GM23248 (cell line): Measurements from ENCODE around the gene LHX3. TPM values are rescaled to one million over a fixed set of nuclear protein-coding genes. Genes with fewer than 3 reads are reported as not detected.

Experiments
- DNase-seq: peaks from one replicate; pipeline ENCODE4 v3.0.0-alpha.2; 2015
- H2AFZ ChIP-seq: fragments of 200-600 bp; sonication (generic); 2 replicates; pipeline ENCODE4 v1.6.1; 2016; ENCODE audit warnings: antibody characterized with exemption
- H3F3A ChIP-seq: fragments of 200-600 bp; sonication (generic); 2 replicates; pipeline ENCODE4 v1.6.1; 2016; ENCODE audit warnings: mild to moderate bottlenecking, antibody characterized with exemption, mixed run types; ENCODE audit not compliant: insufficient read depth
- H3K27ac ChIP-seq: fragments of 200-600 bp; sonication (generic); 2 replicates; pipeline ENCODE4 v1.5.1; 2016; ENCODE audit warnings: mild to moderate bottlenecking
- H3K27me3 ChIP-seq: fragments of 200-600 bp; sonication (generic); replicated peaks from 2 replicates; pipeline ENCODE4 v1.6.1; 2016; ENCODE audit warnings: mild to moderate bottlenecking; ENCODE audit not compliant: insufficient read depth
- H3K36me3 ChIP-seq: fragments of 200-600 bp; sonication (generic); 2 replicates; pipeline ENCODE4 v1.6.1; 2016; ENCODE audit warnings: low read depth, mild to moderate bottlenecking
- H3K4me1 ChIP-seq: fragments of 200-600 bp; sonication (generic); 2 replicates; pipeline ENCODE4 v1.6.1; 2016; ENCODE audit warnings: mild to moderate bottlenecking; ENCODE audit not compliant: insufficient read depth
- H3K4me2 ChIP-seq: fragments of 200-600 bp; sonication (generic); one replicate; pipeline ENCODE4 v1.6.1; 2016; ENCODE audit warnings: mild to moderate bottlenecking; ENCODE audit not compliant: unreplicated experiment
- H3K4me3 ChIP-seq: fragments of 200-600 bp; sonication (generic); 2 replicates; pipeline ENCODE4 v1.5.1; 2016; ENCODE audit warnings: mild to moderate bottlenecking
- H3K79me2 ChIP-seq: fragments of 200-600 bp; sonication (generic); 2 replicates; pipeline ENCODE4 v1.6.1; 2016; ENCODE audit warnings: mild to moderate bottlenecking; ENCODE audit not compliant: insufficient read depth
- H3K9ac ChIP-seq: fragments of 200-600 bp; sonication (generic); 2 replicates; pipeline ENCODE4 v1.6.1; 2016; ENCODE audit warnings: mild to moderate bottlenecking
- H3K9me2 ChIP-seq: fragments of 200-600 bp; sonication (generic); 2 replicates; pipeline ENCODE4 v1.6.1; 2016; ENCODE audit warnings: mixed run types, mild to moderate bottlenecking, moderate library complexity; ENCODE audit not compliant: insufficient read depth
- H3K9me3 ChIP-seq: fragments of 200-600 bp; sonication (generic); one replicate; pipeline ENCODE4 v1.6.1; 2017; ENCODE audit warnings: low read depth
- H4K20me1 ChIP-seq: fragments of 200-600 bp; sonication (generic); 2 replicates; pipeline ENCODE4 v1.6.0; 2016; ENCODE audit not compliant: insufficient read depth
- EZH2 ChIP-seq: fragments of 200-600 bp; sonication (generic); IDR thresholded peaks from 2 replicates; pipeline ENCODE4 v1.6.1; 2018; ENCODE audit warnings: antibody characterized with exemption, mild to moderate bottlenecking; ENCODE audit not compliant: insufficient read depth, poor library complexity, severe bottlenecking
- EZH2phosphoT487 ChIP-seq: fragments of 200-600 bp; sonication (generic); IDR thresholded peaks from 2 replicates; pipeline ENCODE4 v1.6.1; 2018; ENCODE audit warnings: antibody characterized with exemption, moderate library complexity, mild to moderate bottlenecking, low read depth; ENCODE audit not compliant: insufficient read depth
- WGBS, 2 experiments: methylation state at CpG; one replicate each; pipeline ENCODE4 v1.1.6; 2015 to 2017; ENCODE audit warnings: low lambda C conversion rate in 2 of 2, low coverage in 1 of 2; ENCODE audit errors: missing lambda C conversion rate in 2 of 2; 5-methylcytosine and 5-hydroxymethylcytosine counted together
- in situ Hi-C: fragments of 300-500 bp; cut with MboI; formaldehyde crosslinking; loops from 2 replicates; pipeline ENCODE4 v1.15.0; 2020
- polyA plus RNA-seq: library from polyadenylated mRNA; unstranded; fragments of >200 nt; fragmentation: Nextera tagmentation; extraction: Ambion mirVana; gene quantifications from 2 replicates; pipeline ENCODE4 v1.2.1, GENCODE V29; 2016
- total RNA-seq: library from RNA; depleted of rRNA; stranded (reverse); fragments of >200 nt; shearing (Covaris generic); gene quantifications from 2 replicates; pipeline ENCODE4 v1.2.3, GENCODE V29; 2014

LHX3 gene
- total and polyA plus RNA-seq, 2 experiments from 2014 or later = not detected

DNA sequence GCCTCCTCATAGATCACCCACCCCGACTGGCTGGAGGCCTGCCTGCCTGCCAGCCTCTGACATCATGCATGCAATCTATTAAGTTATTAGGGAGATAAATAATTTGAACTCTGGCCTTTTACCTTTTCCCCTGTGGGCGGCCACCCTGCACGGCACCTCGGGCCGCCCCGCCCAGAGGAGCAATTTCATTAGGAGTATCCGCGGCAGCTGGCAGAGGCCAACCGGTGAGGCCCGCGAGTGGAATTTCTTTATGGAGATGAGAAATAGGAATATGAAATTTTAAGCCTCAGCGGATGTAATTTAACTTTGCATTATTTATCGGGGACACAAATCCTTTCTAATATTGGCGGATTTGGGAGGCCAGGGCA is 22.5 kb downstream of the LHX3 start:
- peaks cover 46% of the 10 kb centered on the region for H3K27me3 ChIP-seq
- H3K9me2 ChIP-seq = no peaks in the 10 kb centered on the region
- H3K79me2 ChIP-seq = no peaks in the 10 kb centered on the region
- H3K9ac ChIP-seq = no peak overlapping the region
- DNase-seq = no peak
- no peak overlapping the region for H2AFZ ChIP-seq
- no peaks in the 10 kb centered on the region for H3K36me3 ChIP-seq
- TF ChIP-seq EZH2phosphoT487 (no peak), EZH2 (no peak)
- H3K4me2 ChIP-seq = no peak overlapping the region
- no peaks in the 10 kb centered on the region for H3K9me3 ChIP-seq
- no peaks in the 10 kb centered on the region for H3K4me1 ChIP-seq
- H3F3A ChIP-seq = no peaks in the 10 kb centered on the region
- H4K20me1 ChIP-seq = no peaks in the 10 kb centered on the region
- WGBS, 2 experiments = 63 to 66% methylated on average over 14 of the region's 14 CpGs
- H3K27ac ChIP-seq = no peak overlapping the region
- in situ Hi-C loops = no loop called here
- H3K4me3 ChIP-seq = no peak overlapping the region

DNA sequence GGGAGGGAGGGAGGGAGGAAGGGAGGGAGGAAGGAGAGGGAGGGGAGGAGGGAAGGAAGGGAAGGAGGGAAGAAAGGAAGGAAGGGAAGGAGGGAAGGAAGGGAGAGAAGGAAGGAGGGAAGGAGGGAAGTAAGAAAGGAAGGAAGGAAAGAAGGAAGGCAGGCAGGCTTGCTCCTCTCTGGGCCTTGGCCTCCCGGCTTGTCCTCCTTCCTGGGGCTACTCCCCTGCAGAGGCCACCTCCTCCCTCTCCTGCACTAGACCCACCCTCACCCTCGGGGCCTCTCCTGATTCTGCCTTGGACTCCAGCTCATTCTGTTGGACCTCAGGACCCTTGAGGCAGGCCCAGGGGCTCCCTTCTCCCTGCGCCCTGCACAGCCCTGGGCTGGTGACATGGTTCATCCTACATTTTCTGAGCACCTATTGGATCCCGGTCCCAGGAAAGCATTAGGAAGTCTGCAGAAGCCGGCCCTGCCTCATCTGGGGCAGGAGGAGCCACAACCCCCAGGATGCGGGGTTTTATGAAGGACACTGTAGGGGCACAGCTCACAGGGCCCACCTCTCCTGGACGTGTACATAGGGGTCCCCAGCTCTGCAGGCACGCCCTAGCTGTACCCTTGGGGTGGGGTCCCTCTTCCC is 23.0 kb downstream of the LHX3 start:
- Histone ChIP-seq H3K9me3 (no peaks in the 10 kb centered on the region), H4K20me1 (no peaks in the 10 kb centered on the region), H3K79me2 (no peaks in the 10 kb centered on the region), H3K4me2 (no peak overlapping the region), H3F3A (no peaks in the 10 kb centered on the region), H2AFZ (no peak overlapping the region), H3K4me3 (no peak overlapping the region), H3K4me1 (no peaks in the 10 kb centered on the region), H3K36me3 (no peaks in the 10 kb centered on the region), H3K27ac (no peak overlapping the region), H3K27me3 (peaks cover 41% of the 10 kb centered on the region), H3K9me2 (no peaks in the 10 kb centered on the region), H3K9ac (no peak overlapping the region)
- DNase-seq = no peak
- TF ChIP-seq EZH2phosphoT487 (no peak), EZH2 (no peak)
- in situ Hi-C loops = no loop called here
- WGBS, 2 experiments = 30 to 31% methylated on average over 7 to 8 of the region's 8 CpGs

DNA sequence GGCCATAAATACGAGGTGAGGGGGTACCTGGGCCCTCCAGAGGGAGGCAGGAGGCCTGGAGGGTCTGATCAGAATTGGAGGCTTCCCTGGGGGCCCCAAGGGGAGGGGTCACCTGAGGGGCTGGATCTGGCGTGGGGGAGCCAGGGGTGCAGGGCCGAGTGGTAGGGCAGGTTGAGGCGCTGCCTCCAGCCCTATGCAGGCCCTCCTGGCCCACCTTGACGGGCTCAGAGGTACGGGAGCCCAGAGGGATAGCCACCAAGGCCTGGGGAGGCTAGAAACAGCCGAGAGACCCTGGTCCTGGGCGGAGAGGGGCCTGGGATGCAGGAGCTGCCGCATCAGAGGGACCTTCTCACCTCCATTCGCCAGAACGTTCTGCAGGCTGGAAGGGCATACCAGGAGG is 24.3 kb downstream of the LHX3 start:
- Histone ChIP-seq H2AFZ (no peak overlapping the region), H3F3A (no peaks in the 10 kb centered on the region), H3K27ac (no peak overlapping the region), H3K79me2 (no peaks in the 10 kb centered on the region), H3K9me2 (no peaks in the 10 kb centered on the region), H3K27me3 (peaks cover 38% of the 10 kb centered on the region), H3K4me1 (no peaks in the 10 kb centered on the region), H3K4me2 (no peak overlapping the region), H4K20me1 (no peaks in the 10 kb centered on the region), H3K36me3 (no peaks in the 10 kb centered on the region), H3K4me3 (no peak overlapping the region), H3K9me3 (no peaks in the 10 kb centered on the region), H3K9ac (no peak overlapping the region)
- WGBS, 2 experiments = 31% methylated on average over 10 to 11 of the region's 11 CpGs
- DNase-seq = no peak
- in situ Hi-C loops = no loop called here
- TF ChIP-seq EZH2phosphoT487 = no peak
- no peak for TF ChIP-seq EZH2

GRCh38 chr9:136179761-136180160 is 25.2 kb downstream of the LHX3 start:
- DNase-seq = no peak
- in situ Hi-C loops = no loop called here
- TF ChIP-seq EZH2phosphoT487 (no peak), EZH2 (no peak)

More at GRCh38 chr9:136179761-136180160, 25.2 kb downstream of the LHX3 start:
- no peaks in the 10 kb centered on the region for H3K9me3 ChIP-seq
- H3F3A ChIP-seq = no peaks in the 10 kb centered on the region
- peaks cover 35% of the 10 kb centered on the region for H3K27me3 ChIP-seq
- H2AFZ ChIP-seq = no peak overlapping the region
- no peaks in the 10 kb centered on the region for H4K20me1 ChIP-seq
- H3K9ac ChIP-seq = no peak overlapping the region
- H3K79me2 ChIP-seq = no peaks in the 10 kb centered on the region
- no peak overlapping the region for H3K4me3 ChIP-seq
- 78 to 81% methylated on average over 12 to 13 of the region's 13 CpGs for WGBS, 2 experiments
- H3K4me1 ChIP-seq = no peaks in the 10 kb centered on the region
- no peak overlapping the region for H3K4me2 ChIP-seq
- no peaks in the 10 kb centered on the region for H3K9me2 ChIP-seq
- no peak overlapping the region for H3K27ac ChIP-seq
- H3K36me3 ChIP-seq = no peaks in the 10 kb centered on the region
